Measurements from ENCODE around the gene FLYWCH2. TPM values are rescaled to one million over a fixed set of nuclear protein-coding genes. Genes with fewer than 3 reads are reported as not detected.

Gene FLYWCH2
- total RNA-seq, 1 experiment from 2014 or later: 16.5 TPM

DNA sequence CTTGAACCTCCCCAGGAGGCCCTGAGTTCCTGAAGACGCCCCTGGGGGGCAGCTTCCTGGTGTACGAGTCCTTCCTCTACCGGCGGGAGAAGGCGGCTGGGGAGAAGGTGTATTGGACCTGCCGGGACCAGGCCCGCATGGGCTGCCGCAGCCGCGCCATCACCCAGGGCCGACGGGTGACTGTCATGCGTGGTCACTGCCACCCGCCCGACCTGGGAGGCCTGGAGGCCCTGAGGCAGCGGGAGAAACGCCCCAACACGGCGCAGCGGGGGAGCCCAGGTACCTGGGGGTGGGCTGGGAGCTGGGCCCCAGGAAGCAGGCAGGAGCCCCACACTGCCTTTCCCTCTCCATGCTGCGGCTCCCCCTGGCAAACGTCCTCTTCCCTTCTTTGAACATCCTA, 50.7 kb downstream of the FLYWCH2 start:
- Histone ChIP-seq H2BK15ac (ENCODE audit: low read depth, low read length) (no peak overlapping the region), H3K9me3 (ENCODE audit: control insufficient read depth, low read depth, low read length) (no peaks in the 10 kb centered on the region), H3K14ac (ENCODE audit: insufficient read depth, low read length) (no peak overlapping the region), H4K91ac (ENCODE audit: insufficient read length, low read depth, low read length) (no peak overlapping the region), H4K5ac (ENCODE audit: insufficient read length, low read depth, low read length) (no peak overlapping the region), H2AFZ (ENCODE audit: low read length) (no peak overlapping the region), H3K9ac (ENCODE audit: extremely low read depth, insufficient read length, low read length) (no peak overlapping the region), H3K4me1 (ENCODE audit: insufficient read depth, low read length) (no peaks in the 10 kb centered on the region), H3K27ac (ENCODE audit: insufficient read length, low read depth, low read length) (no peak overlapping the region), H4K20me1 (ENCODE audit: control insufficient read depth, insufficient read depth, insufficient read length) (no peaks in the 10 kb centered on the region), H3K56ac (ENCODE audit: insufficient read length, low read depth, low read length) (no peak overlapping the region), H3K4ac (ENCODE audit: low read depth, low read length) (no peak overlapping the region), H3K27me3 (ENCODE audit: insufficient read depth, low read length) (no peaks in the 10 kb centered on the region), H2BK5ac (ENCODE audit: insufficient read length, low read length) (no peak overlapping the region), H2BK20ac (ENCODE audit: low read depth, low read length, poor library complexity, severe bottlenecking) (no peak overlapping the region), H3K18ac (ENCODE audit: insufficient read length, low read depth, low read length) (no peak overlapping the region), H3T11ph (ENCODE audit: low read length) (no peak overlapping the region), H4K8ac (replicated peaks; ENCODE audit: insufficient read length, low read depth, low read length) (no peak overlapping the region), H3K23ac (ENCODE audit: insufficient read length, low read depth, low read length) (no peak overlapping the region), H2BK12ac (ENCODE audit: insufficient read length, low read depth, low read length) (no peak overlapping the region), H3K79me2 (ENCODE audit: insufficient read depth, low read length) (no peaks in the 10 kb centered on the region), H3K23me2 (ENCODE audit: insufficient read length, low read depth, low read length, poor library complexity, severe bottlenecking) (no peaks in the 10 kb centered on the region), H2AK5ac (ENCODE audit: insufficient read length, low read length) (no peak overlapping the region), H3K79me1 (ENCODE audit: insufficient read depth, low read depth, low read length, poor library complexity, severe bottlenecking) (no peaks in the 10 kb centered on the region), H3K4me2 (ENCODE audit: insufficient read depth, insufficient read length, low read length) (no peak overlapping the region), H2BK120ac (ENCODE audit: low read depth, low read length, poor library complexity, severe bottlenecking) (no peak overlapping the region)
- Mint-ChIP-seq H3K36me3 (ENCODE audit: insufficient read depth in 1 of 3, low read depth in 3 of 3) (peaks cover 5 to 16% (median 7%) of the 10 kb centered on the region in 3 experiments), H3K27me3 (ENCODE audit: low read depth) (no peaks in the 10 kb centered on the region), H3K4me3 (no peak overlapping the region), H3K27ac (no peak overlapping the region), H3K9me3 (no peaks in the 10 kb centered on the region), H3K4me1 (peaks cover 5% of the 10 kb centered on the region in 2 experiments)
- TF ChIP-seq, protein P1, sequence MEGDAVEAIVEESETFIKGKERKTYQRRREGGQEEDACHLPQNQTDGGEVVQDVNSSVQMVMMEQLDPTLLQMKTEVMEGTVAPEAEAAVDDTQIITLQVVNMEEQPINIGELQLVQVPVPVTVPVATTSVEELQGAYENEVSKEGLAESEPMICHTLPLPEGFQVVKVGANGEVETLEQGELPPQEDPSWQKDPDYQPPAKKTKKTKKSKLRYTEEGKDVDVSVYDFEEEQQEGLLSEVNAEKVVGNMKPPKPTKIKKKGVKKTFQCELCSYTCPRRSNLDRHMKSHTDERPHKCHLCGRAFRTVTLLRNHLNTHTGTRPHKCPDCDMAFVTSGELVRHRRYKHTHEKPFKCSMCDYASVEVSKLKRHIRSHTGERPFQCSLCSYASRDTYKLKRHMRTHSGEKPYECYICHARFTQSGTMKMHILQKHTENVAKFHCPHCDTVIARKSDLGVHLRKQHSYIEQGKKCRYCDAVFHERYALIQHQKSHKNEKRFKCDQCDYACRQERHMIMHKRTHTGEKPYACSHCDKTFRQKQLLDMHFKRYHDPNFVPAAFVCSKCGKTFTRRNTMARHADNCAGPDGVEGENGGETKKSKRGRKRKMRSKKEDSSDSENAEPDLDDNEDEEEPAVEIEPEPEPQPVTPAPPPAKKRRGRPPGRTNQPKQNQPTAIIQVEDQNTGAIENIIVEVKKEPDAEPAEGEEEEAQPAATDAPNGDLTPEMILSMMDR (conservative IDR thresholded peaks at IDR 0.05): no peak
- no peak for DNase-seq
- WGBS (ENCODE audit: extremely low coverage, insufficient read length, low lambda C conversion rate): no CpG with 5 or more reads among the region's 22 CpGs

All from H9 (cell line).